Panc1 (cell line): Measurements from ENCODE around the gene PARG. TPM values are rescaled to one million over a fixed set of nuclear protein-coding genes. Genes with fewer than 3 reads are reported as not detected.

ENCODE experiments used
- ATAC-seq: fragments of 200-7000 bp; cut with Tn5 transposase; 2 replicates; pipeline ENCODE4 v1.9.1; 2020; ENCODE audit warnings: mild to moderate bottlenecking, moderate library complexity
- BruUV-seq: library from RNA; stranded (reverse); fragments of 400-500 nt; replicated peaks from 2 replicates; lab custom pipeline; 2021; lab: Mats Ljungman, UMichigan
- CTCF ChIA-PET: fragments of 300-600 bp; sonication (Branson Sonifier 250); formaldehyde crosslinking; loops from one replicate; lab custom pipeline; 2022; ENCODE audit warnings: antibody characterized with exemption; lab: Charles Lee
- POLR2A ChIA-PET: fragments of 300-600 bp; sonication (Branson Sonifier 250); formaldehyde crosslinking; loops from one replicate; lab custom pipeline; 2022; ENCODE audit warnings: antibody characterized with exemption; lab: Charles Lee
- DNase-seq: peaks from one replicate; pipeline ENCODE4 v3.0.0-alpha.2; 2010; ENCODE audit warnings: low read depth, low spot score
- H3K27ac ChIP-seq: 2 replicates; pipeline ENCODE4 v1.5.1; 2011; ENCODE audit warnings: mild to moderate bottlenecking, low read length, inconsistent platforms
- H3K27me3 ChIP-seq: fragments of 200-500 bp; sonication (Bioruptor generic); 2 replicates; pipeline ENCODE4 v1.6.0; 2014; ENCODE audit warnings: low read length, inconsistent platforms; ENCODE audit not compliant: control insufficient read depth, insufficient read depth
- H3K36me3 ChIP-seq: fragments of 200-500 bp; sonication (Bioruptor generic); 2 replicates; pipeline ENCODE4 v1.5.1; 2014; ENCODE audit warnings: inconsistent platforms, mild to moderate bottlenecking, low read length, moderate library complexity; ENCODE audit not compliant: control insufficient read depth, insufficient read depth
- H3K4me1 ChIP-seq: 2 replicates; pipeline ENCODE4 v1.5.1; 2011; ENCODE audit warnings: inconsistent platforms, mild to moderate bottlenecking, low read length, moderate library complexity; ENCODE audit not compliant: control insufficient read depth, insufficient read depth
- H3K4me3 ChIP-seq, 2 experiments: 2 replicates each; pipeline ENCODE4 v1.5.1; 2011 to 2012; ENCODE audit warnings: low read depth in 2 of 2, low read length in 2 of 2, mild to moderate bottlenecking in 2 of 2, inconsistent platforms in 1 of 2, moderate library complexity in 1 of 2
- H3K9me3 ChIP-seq: fragments of 200-500 bp; sonication (Bioruptor generic); 2 replicates; pipeline ENCODE4 v1.5.1; 2014; ENCODE audit warnings: low read depth, mild to moderate bottlenecking, inconsistent platforms, low read length, moderate library complexity; ENCODE audit not compliant: control insufficient read depth, insufficient read depth
- POLR2AphosphoS5 ChIP-seq: IDR thresholded peaks from 2 replicates; pipeline ENCODE4 v1.6.1; 2012; ENCODE audit warnings: mild to moderate bottlenecking, low read depth, low read length, moderate library complexity
- SIN3A ChIP-seq: IDR thresholded peaks from 2 replicates; pipeline ENCODE4 v1.6.1; 2012; ENCODE audit warnings: low read depth, mild to moderate bottlenecking, low read length, moderate library complexity, borderline replicate concordance; ENCODE audit not compliant: insufficient read depth
- TCF7L2 ChIP-seq: IDR thresholded peaks from 2 replicates; pipeline ENCODE4 v1.6.1; 2011; ENCODE audit warnings: mild to moderate bottlenecking, low read depth, low read length, inconsistent platforms
- in situ Hi-C: cut with HindIII; loops from 2 replicates; pipeline ENCODE4 v1.10.0; 2016; ENCODE audit warnings: low sequenced_read_pairs, low pct_unique_long_range_greater_than_20kb
- intact Hi-C: fragments of 100-400 bp; cut with micrococcal nuclease; formaldehyde crosslinking; loops from one replicate; pipeline ENCODE4 v1.10.0; 2022; ENCODE audit not compliant: unreplicated experiment
- total RNA-seq: library from RNA; stranded (reverse); gene quantifications from one replicate; pipeline ENCODE4 v1.2.1, GENCODE V29; 2021; ENCODE audit not compliant: unreplicated experiment
- TF ChIP-seq, protein P1 (sequence below), 2 experiments: IDR thresholded peaks; 2 replicates each; pipeline ENCODE4 v1.6.1; 2011 to 2012; ENCODE audit warnings: low read depth in 2 of 2, control low read depth in 1 of 2, low read length in 1 of 2, mild to moderate bottlenecking in 1 of 2, moderate library complexity in 1 of 2; ENCODE audit not compliant: insufficient read depth in 1 of 2
- TF ChIP-seq, protein P2 (sequence below): fragments of 450-650 bp; IDR thresholded peaks from 2 replicates; pipeline ENCODE4 v1.5.1; 2017; ENCODE audit warnings: mild to moderate bottlenecking

The PARG gene
- total RNA-seq, 1 experiment from 2014 or later, result 39.9 TPM

GRCh38 chr10:49803988-49804387 lies 137.8 kb downstream of the PARG start:
- Histone ChIP-seq H3K27me3 (0 out of 2 replicates have a peak, but pooled peaks cover 2% of the 10 kb centered on the region), H3K4me3 (no peak overlapping the region), H3K27ac (no peak overlapping the region), H3K9me3 (peaks cover 3% of the 10 kb centered on the region; the same call in 1 of the 2 replicates), H3K36me3 (no peaks in the 10 kb centered on the region), H3K4me1 (no peaks in the 10 kb centered on the region)
- BruUV-seq, result no TSS peak
- POLR2A ChIA-PET, result no interaction called here
- CTCF ChIA-PET, result no interaction called here
- DNase-seq (no peak), ATAC-seq (no peak)
- in situ Hi-C loops (no loop called here), intact Hi-C loops (no loop called here)
- no peak for TF ChIP-seq TCF7L2
- TF ChIP-seq SIN3A, result no peak
- TF ChIP-seq POLR2AphosphoS5, result no peak
- TF ChIP-seq, protein P1, sequence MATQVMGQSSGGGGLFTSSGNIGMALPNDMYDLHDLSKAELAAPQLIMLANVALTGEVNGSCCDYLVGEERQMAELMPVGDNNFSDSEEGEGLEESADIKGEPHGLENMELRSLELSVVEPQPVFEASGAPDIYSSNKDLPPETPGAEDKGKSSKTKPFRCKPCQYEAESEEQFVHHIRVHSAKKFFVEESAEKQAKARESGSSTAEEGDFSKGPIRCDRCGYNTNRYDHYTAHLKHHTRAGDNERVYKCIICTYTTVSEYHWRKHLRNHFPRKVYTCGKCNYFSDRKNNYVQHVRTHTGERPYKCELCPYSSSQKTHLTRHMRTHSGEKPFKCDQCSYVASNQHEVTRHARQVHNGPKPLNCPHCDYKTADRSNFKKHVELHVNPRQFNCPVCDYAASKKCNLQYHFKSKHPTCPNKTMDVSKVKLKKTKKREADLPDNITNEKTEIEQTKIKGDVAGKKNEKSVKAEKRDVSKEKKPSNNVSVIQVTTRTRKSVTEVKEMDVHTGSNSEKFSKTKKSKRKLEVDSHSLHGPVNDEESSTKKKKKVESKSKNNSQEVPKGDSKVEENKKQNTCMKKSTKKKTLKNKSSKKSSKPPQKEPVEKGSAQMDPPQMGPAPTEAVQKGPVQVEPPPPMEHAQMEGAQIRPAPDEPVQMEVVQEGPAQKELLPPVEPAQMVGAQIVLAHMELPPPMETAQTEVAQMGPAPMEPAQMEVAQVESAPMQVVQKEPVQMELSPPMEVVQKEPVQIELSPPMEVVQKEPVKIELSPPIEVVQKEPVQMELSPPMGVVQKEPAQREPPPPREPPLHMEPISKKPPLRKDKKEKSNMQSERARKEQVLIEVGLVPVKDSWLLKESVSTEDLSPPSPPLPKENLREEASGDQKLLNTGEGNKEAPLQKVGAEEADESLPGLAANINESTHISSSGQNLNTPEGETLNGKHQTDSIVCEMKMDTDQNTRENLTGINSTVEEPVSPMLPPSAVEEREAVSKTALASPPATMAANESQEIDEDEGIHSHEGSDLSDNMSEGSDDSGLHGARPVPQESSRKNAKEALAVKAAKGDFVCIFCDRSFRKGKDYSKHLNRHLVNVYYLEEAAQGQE (IDR thresholded peaks at IDR 0.05; ENCODE audit: insufficient read depth in 1 of 2, low read depth in 2 of 2, low read length in 1 of 2), result no peak
- TF ChIP-seq, protein P2, sequence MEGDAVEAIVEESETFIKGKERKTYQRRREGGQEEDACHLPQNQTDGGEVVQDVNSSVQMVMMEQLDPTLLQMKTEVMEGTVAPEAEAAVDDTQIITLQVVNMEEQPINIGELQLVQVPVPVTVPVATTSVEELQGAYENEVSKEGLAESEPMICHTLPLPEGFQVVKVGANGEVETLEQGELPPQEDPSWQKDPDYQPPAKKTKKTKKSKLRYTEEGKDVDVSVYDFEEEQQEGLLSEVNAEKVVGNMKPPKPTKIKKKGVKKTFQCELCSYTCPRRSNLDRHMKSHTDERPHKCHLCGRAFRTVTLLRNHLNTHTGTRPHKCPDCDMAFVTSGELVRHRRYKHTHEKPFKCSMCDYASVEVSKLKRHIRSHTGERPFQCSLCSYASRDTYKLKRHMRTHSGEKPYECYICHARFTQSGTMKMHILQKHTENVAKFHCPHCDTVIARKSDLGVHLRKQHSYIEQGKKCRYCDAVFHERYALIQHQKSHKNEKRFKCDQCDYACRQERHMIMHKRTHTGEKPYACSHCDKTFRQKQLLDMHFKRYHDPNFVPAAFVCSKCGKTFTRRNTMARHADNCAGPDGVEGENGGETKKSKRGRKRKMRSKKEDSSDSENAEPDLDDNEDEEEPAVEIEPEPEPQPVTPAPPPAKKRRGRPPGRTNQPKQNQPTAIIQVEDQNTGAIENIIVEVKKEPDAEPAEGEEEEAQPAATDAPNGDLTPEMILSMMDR, result no peak

GRCh38 chr10:49798275-49798674 lies 143.6 kb downstream of the PARG start:
- H3K36me3 ChIP-seq, result no peaks in the 10 kb centered on the region
- in situ Hi-C loops, result no loop called here
- ChIA-PET CTCF (no interaction called here), POLR2A (no interaction called here)
- H3K4me3 ChIP-seq, result no peak overlapping the region
- no peak overlapping the region for H3K27ac ChIP-seq
- H3K9me3 ChIP-seq, result no peaks in the 10 kb centered on the region
- intact Hi-C loops, result no loop called here
- ATAC-seq (no peak), DNase-seq (no peak)
- no peaks in the 10 kb centered on the region for H3K4me1 ChIP-seq
- peaks cover 2% of the 10 kb centered on the region; the same call in 1 of the 2 replicates for H3K27me3 ChIP-seq
- no TSS peak for BruUV-seq
- TF ChIP-seq, protein P2, result no peak
- no peak for TF ChIP-seq SIN3A
- TF ChIP-seq, protein P1 (IDR thresholded peaks at IDR 0.05; ENCODE audit: insufficient read depth in 1 of 2, low read depth in 2 of 2, low read length in 1 of 2), result no peak
- TF ChIP-seq TCF7L2, result no peak
- TF ChIP-seq POLR2AphosphoS5, result no peak
